Activated CD4-positive, alpha-beta T cell treated with anti-CD3 and anti-CD28 coated beads, Interleukin-2, amount 50 U/mL, for 1 hour (primary cell): ENCODE measurements around the gene DBR1.
"Not testable (repeated sequence)": the region's sequence is repeated elsewhere in the genome, so short reads cannot be mapped to it uniquely, and the experiment has no call there.

ENCODE experiments used
- DNase-seq: peaks from one replicate; pipeline ENCODE4 v3.0.0-alpha.2; 2020

The DBR1 gene

DNA sequence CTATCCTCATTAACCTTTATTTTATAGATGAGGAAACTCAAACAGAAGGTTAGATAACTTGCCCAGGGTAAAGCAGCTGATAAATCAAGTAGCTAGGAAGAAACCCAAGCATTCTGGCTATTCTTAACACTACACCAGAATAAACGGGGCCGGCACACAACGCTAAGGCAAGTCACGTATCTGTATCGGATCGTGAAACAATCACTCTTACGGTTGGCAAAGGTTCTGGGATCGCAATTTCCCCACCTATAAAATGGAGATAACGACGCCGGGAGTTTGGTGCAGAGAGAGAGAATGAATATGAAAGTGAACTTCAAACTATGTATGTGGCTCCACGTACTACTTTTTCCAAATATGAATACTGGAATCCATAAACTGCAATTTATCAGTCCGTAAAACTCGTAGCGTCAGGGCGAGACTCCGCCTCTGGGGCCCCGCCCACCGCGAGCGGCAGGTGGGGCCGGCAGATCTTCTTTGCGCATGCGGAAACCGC lies 12.1 kb upstream of the DBR1 start:
- DNase-seq, result peak; percentile 87

DNA sequence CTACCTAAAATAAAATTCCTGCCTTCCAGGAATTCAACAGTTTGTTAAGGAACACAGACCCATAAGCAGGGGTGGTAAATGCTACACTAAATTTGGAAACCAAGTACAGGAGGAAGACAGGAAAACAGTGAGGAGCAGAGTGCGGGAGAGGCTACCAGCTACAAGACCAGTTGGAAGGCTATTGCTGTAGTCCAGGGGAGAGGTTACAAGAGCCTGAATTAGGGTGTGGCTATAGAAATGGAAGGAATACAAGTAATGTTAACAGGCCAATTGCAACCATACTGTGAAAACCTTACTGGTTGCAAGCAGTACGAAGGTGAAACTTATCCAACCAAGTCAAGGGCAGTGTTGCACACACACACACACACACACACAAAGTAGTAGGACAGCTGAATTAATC lies 11.5 kb upstream of the DBR1 start:
- no peak for DNase-seq

GRCh38 chr3:138184994-138185393 lies 10.3 kb upstream of the DBR1 start:
- DNase-seq, result no peak

DNA sequence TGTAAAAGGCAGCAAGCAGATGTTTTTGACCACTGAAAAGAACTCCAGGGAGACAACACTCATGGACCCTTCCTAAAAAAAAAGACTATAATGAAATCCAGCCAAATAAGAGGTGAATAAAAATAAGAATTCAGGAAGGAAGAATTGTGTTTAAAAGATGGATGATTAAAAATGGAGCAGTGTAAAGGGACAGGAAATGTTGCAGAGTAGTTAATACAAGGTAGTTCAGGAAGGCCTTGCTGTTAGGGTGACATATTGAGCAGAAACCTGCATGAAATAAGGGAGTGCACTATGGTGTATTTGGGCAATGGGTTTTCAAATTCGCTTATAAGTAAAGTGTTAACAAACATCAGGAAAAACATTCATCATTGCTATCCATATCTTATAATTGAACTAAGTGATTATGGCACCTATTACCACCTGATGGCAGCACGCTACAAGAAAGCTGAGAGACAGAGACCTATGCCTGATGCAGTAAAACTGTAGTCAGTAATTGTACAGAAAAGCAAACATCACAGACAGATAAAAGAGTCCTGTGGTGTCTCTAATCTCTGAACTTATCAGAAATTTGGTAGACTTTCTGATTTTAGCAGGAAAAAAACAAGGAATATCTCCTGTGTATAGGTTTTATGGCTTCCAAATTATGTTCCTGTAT lies 5.8 kb upstream of the DBR1 start:
- peak; percentile 24 for DNase-seq

DNA sequence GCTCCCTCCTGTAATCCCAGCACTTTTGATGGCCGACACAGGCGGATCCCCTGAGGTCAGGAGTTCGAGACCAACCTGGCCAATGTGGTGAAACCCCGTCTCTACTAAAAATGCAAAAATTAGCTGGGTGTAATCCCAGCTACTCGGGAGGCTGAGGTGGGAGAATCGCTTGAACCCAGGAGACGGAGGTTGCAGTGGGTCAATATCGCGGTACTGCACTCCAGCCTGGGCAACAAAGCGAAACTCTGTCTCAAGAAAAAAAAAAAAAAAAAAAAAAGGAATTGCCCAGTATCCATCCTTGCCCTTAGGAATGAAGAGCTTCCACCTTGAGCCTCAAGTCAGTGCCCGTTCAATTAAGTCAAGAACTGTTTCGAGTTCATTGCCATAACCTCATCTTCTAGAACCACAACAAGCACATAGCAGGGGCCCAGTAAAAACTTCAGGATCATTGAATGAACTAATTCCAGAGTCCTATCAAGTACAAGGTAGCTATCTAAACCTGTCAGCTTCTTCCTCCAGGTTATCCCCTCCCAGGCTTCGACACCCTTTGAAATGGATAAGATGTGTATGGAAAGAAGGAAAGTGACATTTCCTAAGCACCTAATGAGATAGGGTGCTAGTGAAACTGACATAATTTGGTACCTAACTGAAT lies 826 bp downstream of the DBR1 start:
- no peak for DNase-seq

DNA sequence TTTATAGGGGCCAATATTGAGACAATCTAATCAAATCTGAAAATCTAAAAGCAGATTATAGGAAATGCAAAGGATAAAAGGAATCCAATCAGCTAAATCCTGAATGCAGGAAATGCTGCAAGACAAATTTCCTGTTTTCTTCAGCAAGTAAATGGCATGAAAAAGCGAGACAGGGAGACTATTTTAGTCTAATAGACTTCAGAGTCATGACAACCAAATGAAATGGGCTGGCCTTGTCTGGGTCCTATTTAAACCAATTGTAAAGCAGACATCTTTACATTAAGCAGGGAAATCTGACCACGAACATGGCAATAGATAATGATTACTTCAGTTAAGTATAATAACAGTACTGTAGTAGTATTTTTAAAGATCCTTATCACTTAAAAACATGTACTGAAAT lies 2.1 kb downstream of the DBR1 start:
- DNase-seq, result no peak

GRCh38 chr3:138165061-138165460 lies 9.7 kb downstream of the DBR1 start:
- DNase-seq, result no peak

GRCh38 chr3:138157743-138158142 lies 17.0 kb downstream of the DBR1 start:
- no peak for DNase-seq

DNA sequence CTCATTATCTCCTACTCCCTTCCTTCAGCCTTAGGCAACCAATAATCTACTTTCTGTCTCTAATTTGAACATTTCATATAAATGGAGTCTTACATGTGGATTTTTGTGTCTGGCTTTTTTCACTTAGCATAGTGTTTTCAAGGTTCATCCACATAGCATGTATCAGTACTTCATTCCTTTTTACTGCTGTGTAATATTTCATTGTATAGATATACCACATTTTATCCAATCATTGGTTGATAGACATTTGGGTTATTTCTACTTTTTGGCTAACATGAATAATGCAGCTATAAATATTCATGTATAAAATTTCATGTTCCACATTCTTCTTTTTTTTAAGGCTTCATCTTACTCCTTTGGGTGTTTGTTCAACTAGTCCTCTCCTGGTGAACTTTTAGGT lies 20.2 kb downstream of the DBR1 start:
- no peak for DNase-seq

GRCh38 chr3:138148503-138148902 lies 26.2 kb downstream of the DBR1 start:
- DNase-seq, result no peak

DNA sequence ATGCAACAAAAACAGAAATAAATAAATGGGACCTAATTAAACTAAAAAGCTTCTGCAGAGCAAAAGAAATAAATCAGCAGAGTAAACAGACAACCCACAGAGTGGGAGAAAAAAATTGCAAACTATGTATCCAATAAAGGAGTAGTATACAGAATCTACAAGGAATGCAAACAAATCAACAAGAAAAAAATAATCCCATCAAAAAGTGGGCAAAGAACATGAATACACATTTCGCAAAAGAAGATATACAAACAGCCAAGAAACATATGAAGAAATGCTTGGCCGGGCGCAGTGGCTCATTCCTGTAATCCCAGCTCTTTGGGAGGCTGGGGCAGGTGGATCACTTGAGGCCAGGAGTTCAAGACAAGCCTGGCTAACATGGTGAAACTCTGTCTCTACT lies 32.5 kb downstream of the DBR1 start:
- DNase-seq, result not testable (repeated sequence)

- DNase-seq, result no peak
Measured at GRCh38 chr3:138140940-138141339, 33.8 kb downstream of the DBR1 start.

- DNase-seq, result no peak
Measured at GRCh38 chr3:138139691-138140090, 35.0 kb downstream of the DBR1 start.

DNA sequence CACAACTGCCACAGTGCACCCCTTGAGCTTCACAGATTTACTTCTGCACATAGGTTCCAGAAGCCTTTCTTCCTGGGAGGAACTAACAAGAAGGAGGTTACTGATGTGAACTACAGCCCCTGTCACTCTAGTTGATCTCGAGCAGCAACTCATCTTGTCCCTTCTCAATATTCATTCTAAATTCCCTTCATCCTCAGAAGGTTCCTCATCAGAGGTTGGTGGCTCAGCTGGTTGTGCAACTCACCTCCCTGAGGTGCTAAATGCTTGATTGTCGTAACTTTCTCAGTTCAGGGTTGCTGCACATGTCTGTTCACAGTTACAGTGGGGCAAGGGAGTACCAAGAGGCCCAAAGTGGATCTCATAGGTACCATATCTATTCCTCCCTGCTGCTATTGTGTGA lies 36.9 kb downstream of the DBR1 start:
- no peak for DNase-seq

DNA sequence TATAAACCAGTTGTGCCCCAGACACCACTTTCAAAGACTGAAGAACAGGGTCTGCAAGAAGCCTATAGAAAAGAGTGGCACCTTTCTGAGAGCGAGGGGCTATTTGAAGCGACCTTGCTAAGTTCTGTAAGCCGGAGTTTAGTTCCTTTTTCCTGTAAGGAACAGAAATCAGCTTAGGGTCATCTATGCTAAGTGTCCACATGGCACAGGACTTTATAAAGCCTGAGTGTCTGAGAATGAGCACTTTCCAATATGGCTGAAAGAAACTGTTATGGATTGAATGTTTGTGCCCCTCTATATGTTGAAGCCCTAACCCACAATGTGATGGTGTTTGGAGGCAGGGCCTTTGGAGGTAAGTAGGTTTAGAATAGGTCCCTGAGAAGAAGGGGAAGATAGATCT lies 38.5 kb downstream of the DBR1 start:
- DNase-seq, result no peak

- no peak for DNase-seq
Measured at GRCh38 chr3:138135833-138136194, 38.9 kb downstream of the DBR1 start.

GRCh38 chr3:138135146-138135832 lies 39.4 kb downstream of the DBR1 start:
- DNase-seq, result no peak

GRCh38 chr3:138132239-138132638 lies 42.5 kb downstream of the DBR1 start, which contains the start of gene A4GNT:
Gene A4GNT (minus strand): TSS chr3:138132390. CDS start chr3:138131256, 1,134 bp downstream.
- no peak for DNase-seq

DNA sequence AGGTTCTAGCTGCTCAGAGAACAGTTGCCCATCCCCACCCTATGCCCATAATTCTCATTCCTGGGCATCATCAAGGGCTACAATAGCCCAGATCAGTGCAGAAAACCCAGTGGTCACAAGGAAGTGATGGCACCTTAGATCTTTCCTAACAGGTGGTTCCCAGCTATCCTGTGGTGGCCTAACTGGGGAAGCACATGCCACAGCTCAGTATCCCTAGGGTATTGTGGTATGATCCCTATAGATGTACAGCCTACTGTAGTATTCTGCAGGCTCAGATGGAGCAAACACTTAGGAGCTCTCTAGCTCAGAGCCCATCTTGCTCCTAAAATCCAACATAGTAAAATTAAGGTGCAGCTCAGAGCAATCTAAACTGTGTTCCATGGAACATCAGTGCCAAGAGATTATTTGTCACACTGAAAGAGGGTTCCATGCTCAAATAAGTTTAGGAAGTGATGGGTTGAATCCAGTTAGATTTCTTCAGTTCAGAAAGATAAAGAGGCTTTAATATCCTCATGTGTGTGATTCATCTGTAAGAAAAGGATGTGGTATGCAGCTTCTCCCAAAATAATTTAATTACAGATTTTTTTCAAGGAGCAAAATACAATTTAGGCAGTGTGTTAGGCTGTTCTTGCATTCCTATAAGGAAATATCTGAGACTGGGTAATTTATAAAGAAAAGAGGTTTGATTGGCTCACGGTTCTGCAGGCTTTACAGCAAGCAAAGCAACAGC lies 46.9 kb downstream of the DBR1 start:
- DNase-seq, result no peak

DNA sequence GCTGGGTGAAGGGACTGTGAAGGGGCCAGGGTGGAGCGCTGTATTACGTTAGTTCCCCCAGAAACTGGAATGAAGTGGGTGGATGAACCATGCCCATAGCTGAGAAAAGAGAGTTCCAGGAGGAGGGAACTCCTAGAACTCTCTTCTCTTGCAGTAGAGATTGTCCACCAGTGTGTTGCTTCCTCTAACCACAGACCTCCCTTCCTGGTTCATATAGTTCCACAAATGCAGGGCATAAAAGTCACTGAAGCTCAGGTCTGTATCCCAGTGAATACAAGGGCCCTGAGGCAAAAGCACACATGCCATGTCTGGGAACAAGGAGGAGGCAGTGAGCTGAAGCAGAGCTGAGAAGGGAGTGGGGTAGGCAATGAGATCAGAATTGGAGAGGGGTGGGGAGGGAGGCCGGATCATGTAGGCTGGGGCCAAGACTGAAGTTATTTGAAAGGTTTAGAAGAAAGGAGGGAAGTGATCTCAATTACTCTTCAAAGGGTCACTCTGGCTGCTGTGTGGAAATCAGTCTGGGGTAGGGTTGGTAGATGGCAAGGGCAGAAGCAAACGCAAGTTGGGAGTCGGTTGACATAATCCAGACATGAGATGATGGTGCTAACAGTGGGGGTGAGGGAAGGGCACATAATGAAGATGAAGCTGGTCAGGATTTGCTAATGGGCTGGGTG lies 49.0 kb downstream of the DBR1 start:
- DNase-seq, result no peak

- DNase-seq, result no peak
Measured at GRCh38 chr3:138124706-138125355, 49.9 kb downstream of the DBR1 start.

DNA sequence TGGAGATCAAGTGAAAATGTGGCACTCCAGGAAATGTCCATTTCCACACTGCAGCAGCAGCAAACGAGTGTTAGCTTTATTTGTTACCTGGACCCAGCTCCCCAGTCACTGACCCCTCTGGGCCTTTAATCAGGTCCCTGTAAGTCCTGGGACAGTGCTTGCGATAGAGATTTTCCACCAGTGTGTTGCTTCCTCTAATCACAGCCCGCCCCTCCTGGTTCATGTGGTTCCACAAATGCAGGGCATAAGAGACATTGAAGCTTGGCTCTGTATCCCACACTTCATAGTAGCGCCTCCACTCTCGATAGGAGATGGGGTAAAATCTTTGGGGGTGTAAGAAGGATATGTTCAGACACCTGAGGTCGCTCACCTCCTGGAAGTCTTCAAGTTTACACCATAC lies 50.5 kb downstream of the DBR1 start:
- no peak for DNase-seq
